ENCODE measurements around the gene ZNF497.

ZNF497 gene

DNA sequence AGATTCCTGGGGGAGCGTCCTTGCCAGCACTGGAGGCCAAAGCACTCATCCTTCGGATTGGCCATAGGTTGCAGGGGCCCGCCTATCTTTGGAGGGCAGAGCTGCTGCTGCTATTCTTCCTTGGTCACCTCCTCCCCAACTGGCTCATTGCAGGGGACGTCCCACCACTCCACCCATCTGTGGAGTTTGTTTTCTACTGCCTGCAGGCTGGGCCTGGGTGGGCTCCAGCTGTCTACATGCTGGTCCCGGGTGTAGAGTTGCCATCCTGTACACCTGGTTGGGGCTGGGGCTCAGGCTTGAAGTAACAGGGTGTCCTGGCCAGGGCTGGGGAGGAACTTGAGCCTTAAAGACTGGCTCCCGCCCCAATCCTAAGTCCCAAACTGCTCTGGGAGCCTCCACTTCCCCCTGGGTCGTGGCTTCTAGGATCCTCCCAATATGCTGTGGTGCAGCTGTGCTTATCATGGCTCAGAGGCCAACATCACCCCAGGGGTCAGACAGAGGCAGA, 35.0 kb upstream of the ZNF497 start:
- no peak overlapping the region for H3K4me3 ChIP-seq (replicated peaks in 1 of 2; ENCODE audit: low read depth in 2 of 2, low read length in 2 of 2)
- TF ChIP-seq, protein P1, sequence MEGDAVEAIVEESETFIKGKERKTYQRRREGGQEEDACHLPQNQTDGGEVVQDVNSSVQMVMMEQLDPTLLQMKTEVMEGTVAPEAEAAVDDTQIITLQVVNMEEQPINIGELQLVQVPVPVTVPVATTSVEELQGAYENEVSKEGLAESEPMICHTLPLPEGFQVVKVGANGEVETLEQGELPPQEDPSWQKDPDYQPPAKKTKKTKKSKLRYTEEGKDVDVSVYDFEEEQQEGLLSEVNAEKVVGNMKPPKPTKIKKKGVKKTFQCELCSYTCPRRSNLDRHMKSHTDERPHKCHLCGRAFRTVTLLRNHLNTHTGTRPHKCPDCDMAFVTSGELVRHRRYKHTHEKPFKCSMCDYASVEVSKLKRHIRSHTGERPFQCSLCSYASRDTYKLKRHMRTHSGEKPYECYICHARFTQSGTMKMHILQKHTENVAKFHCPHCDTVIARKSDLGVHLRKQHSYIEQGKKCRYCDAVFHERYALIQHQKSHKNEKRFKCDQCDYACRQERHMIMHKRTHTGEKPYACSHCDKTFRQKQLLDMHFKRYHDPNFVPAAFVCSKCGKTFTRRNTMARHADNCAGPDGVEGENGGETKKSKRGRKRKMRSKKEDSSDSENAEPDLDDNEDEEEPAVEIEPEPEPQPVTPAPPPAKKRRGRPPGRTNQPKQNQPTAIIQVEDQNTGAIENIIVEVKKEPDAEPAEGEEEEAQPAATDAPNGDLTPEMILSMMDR (IDR thresholded peaks at IDR 0.05; ENCODE audit: low read depth, low read length) = no peak
- DNase-seq (ENCODE audit: low read depth in 2 of 2) = no peak

DNA sequence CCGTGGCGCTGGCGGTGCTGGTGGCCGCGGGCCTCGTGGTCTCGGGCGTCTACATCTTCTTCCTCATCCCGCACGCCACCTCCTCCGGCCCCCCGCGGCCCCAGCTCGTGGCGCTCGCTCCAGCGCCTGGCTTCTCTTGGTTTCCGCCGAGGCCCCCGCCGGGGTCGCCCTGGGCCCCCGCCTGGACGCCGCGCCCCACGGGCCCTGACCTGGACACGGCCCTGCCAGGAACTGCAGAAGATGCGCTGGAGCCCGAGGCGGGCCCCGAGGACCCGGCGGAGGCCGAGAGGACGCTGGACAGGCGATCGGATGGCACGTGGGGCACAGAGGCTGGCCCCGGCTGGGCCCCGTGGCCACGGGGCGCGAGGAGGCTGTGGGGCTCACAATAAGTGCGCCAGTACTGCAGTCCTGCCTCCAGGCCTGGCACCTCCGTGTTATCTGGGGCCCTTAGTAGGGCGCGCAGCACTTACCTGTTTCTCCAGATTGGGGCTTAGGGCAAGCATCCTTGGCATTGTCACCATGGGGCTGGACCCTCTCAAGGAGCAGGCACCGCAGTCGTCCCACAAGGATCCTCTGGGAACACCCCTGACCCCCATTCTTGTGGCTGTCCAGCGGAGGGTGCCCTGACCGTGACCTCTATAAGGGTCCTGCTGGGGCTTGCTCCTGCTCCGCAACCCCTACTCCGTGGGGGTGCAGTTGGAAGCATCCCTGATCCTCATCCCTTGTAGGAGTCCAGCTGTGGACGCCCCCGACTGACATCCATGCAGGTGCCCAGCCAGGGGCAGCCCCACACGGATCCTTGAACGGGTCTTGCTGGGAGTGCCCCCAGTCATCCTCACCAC, 34.4 kb upstream of the ZNF497 start:
- no peak overlapping the region for H3K4me3 ChIP-seq (replicated peaks in 1 of 2; ENCODE audit: low read depth in 2 of 2, low read length in 2 of 2)
- TF ChIP-seq, protein P1 (IDR thresholded peaks at IDR 0.05; ENCODE audit: low read depth, low read length) = no peak
- DNase-seq (ENCODE audit: low read depth in 2 of 2) = no peak

DNA sequence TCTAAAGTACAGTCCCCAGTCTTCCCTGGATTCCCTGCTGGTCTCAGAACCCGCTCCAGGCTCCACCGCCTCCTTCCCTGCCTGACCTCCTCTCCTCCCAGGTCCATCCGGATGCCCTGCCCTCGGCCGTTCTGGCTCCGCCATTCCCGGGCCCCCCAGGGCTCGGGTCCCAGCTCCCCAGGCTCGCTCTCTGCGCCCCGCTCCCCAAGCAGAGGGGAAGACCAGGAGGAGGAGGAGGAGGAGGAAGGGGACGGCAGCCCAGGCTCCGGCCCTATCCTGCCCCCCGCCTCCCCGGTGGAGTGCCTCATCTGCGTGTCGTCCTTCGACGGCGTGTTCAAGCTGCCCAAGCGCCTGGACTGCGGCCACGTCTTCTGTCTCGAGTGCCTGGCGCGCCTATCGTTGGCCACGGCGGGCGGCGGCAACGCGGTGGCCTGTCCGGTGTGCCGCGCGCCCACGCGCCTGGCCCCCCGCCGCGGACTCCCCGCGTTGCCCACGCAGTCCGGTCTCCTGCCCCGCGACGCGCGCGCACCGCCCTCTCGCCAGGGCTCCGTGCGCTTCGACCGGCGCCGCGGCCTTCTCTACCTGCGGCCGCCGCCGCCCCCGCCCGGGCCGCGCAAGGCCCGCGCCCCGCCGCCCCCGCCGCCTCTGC, 33.6 kb upstream of the ZNF497 start:
- H3K4me3 ChIP-seq (replicated peaks in 1 of 2; ENCODE audit: low read depth in 2 of 2, low read length in 2 of 2) = no peak overlapping the region
- TF ChIP-seq, protein P1 (IDR thresholded peaks at IDR 0.05; ENCODE audit: low read depth, low read length) = no peak
- DNase-seq (ENCODE audit: low read depth in 2 of 2) = no peak

DNA sequence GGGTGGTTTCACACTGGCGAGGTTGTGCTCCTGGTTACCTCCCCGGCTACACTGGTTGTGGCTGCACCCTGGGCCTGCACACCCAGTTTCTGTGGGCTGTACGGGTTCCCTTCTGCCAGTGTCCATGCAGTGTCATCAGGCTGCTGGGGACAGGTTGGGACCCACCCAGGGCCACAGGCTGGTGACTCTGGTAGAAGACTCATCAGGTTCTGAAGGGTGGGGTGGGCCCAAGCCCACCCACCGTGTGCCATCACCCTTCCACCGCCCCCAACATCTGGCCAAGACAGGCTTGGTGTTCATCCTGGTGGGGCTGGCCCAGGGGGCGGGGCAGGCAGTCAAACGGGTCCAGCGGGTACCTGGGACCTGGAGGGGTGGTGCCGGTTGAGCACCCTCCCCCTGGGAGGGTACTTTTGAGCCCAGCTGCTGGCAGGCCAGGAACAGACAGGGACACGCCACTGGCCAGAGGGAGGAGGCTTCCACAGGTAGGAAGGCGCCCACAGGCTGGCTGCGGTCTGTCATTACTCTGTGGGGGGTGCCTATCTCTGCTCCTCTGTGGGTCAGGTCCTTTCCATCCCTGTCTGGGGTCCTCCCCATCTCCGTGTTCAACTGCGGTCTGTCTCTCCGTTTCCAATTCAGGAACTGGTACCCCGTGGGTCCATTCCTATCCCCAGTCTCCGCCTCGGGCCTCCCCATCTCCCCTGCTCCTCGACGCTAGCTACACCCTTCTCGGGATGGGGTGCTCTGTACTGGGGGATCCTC, 32.8 kb upstream of the ZNF497 start, which contains the start of gene RNF225:
TSS of gene RNF225 (plus strand) at position 437 of the 759 bp plus-strand sequence. CDS start 434 bp downstream, outside the sequence.
- TF ChIP-seq, protein P1 (IDR thresholded peaks at IDR 0.05; ENCODE audit: low read depth, low read length) = no peak
- H3K4me3 ChIP-seq (replicated peaks in 1 of 2; ENCODE audit: low read depth in 2 of 2, low read length in 2 of 2) = no peak within 1 kb of the TSS
- DNase-seq (ENCODE audit: low read depth in 2 of 2) = no peak

DNA sequence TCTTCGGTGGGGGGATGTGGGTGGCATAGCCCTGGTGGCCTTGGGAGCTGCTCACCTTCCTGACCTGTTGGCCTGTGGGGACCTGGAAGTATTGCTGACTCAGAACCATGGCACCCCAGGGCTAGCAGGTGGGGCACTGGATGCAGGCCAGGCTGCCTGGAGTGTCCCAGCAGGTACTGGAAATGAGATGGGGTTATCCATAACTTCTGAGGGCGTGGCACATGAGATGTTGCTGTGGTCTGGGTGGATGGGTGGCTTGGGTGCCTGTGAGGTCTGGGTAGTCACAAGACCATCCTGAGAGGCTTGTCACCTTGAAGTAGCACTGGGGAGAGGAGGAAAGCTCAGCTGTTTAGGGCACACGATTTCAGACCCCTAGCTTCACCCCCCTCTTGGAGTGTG, 32.3 kb upstream of the ZNF497 start:
- TF ChIP-seq, protein P1 (IDR thresholded peaks at IDR 0.05; ENCODE audit: low read depth, low read length) = no peak
- no peak for DNase-seq (ENCODE audit: low read depth in 2 of 2)
- no peak overlapping the region for H3K4me3 ChIP-seq (replicated peaks in 1 of 2; ENCODE audit: low read depth in 2 of 2, low read length in 2 of 2)

DNA sequence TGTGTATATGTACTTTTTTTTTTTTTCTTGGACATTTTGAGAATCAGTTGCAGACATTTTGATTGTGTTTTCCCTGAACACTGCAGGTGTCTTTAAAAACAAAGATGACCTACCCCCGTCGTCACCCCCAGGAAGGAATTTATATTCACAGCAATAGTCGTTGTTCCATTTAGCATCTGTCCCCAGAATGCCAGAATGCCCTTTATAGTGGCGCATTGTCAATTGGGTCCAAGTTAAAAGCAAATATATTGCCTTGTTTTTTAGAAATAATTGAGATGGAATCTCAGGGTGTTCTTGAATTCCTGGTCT, 31.1 kb upstream of the ZNF497 start:
- DNase-seq (ENCODE audit: low read depth in 2 of 2) = no peak
- no peak overlapping the region for H3K4me3 ChIP-seq (replicated peaks in 1 of 2; ENCODE audit: low read depth in 2 of 2, low read length in 2 of 2)
- TF ChIP-seq, protein P1 (IDR thresholded peaks at IDR 0.05; ENCODE audit: low read depth, low read length) = no peak
